ENCODE results near the gene NRF1. TPM values are rescaled to one million over a fixed set of nuclear protein-coding genes. Genes with fewer than 3 reads are reported as not detected.

Gene NRF1
- total and polyA plus RNA-seq, 2 of the 8 experiments (the other 6 are each of a cell fraction or from before 2014, with no cell fraction given), result 18.2 to 21.4 TPM

DNA sequence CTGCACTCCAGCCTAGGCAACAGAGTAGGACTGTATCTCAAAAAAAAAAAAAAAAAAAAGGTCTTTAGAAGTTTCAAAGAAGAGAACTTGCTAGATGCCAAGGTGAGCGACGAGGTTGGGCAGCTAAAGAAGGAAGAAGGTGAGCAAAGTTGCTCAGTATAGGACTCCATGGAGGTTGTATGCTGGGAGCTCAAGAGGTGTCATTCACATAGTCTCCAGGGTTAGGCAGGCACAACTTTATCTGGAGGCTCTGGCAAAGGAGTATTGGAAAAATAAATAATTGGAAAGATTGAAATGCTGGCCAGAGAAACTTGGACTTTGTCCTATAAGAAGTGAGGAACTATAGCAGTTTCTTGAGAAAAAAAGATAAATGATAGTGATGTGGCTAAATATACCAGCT lies 74.5 kb downstream of the NRF1 start:
- Histone ChIP-seq H3K79me2 (ENCODE audit: control insufficient read depth in 1 of 2, insufficient read depth in 2 of 2, low read length in 2 of 2) (no peaks in the 10 kb centered on the region; a peak in 1 of 4 replicates), H2BK15ac (ENCODE audit: low read length) (no peak overlapping the region), H3K9ac (replicated peaks in 1 of 4; ENCODE audit: extremely low read depth in 1 of 4, low read depth in 3 of 4, low read length in 3 of 4) (no peak overlapping the region), H3K9me3 (ENCODE audit: insufficient read depth in 2 of 2, low read depth in 1 of 2, low read length in 1 of 2) (no peaks in the 10 kb centered on the region), H2BK5ac (ENCODE audit: low read depth, low read length) (no peak overlapping the region), H4K8ac (ENCODE audit: extremely low read depth, insufficient read depth, low read length) (no peak overlapping the region), H4K5ac (ENCODE audit: insufficient read length, low read depth, low read length) (no peak overlapping the region), H3K18ac (ENCODE audit: extremely low read depth, low read length) (no peak overlapping the region), H3K4me3 (ENCODE audit: extremely low read depth in 1 of 4, insufficient read depth in 2 of 4, low read depth in 3 of 4, low read length in 4 of 4) (no peak overlapping the region), H2BK20ac (ENCODE audit: low read length) (no peak overlapping the region), H3K36me3 (ENCODE audit: control insufficient read depth in 2 of 4, insufficient read depth in 4 of 4, low read length in 3 of 4) (peaks cover 0 to 6% (median 2%) of the 10 kb centered on the region in 4 experiments; a peak in 3 of 8 replicates), H3K79me1 (ENCODE audit: low read depth, low read length) (no peaks in the 10 kb centered on the region; the same call in 1 of the 2 replicates), H3K27me3 (replicated peaks in 1 of 4; ENCODE audit: control insufficient read depth in 3 of 4, extremely low read depth in 1 of 4, insufficient read depth in 3 of 4, low read length in 3 of 4) (no peaks in the 10 kb centered on the region), H3K23ac (ENCODE audit: insufficient read length) (no peak overlapping the region), H3K4me1 (replicated peaks in 1 of 4; ENCODE audit: control insufficient read depth in 3 of 4, insufficient read depth in 4 of 4, low read length in 3 of 4) (no peaks in the 10 kb centered on the region), H3K23me2 (ENCODE audit: low read depth, low read length) (no peaks in the 10 kb centered on the region), H4K91ac (replicated peaks; ENCODE audit: insufficient read length, low read length) (no peak overlapping the region), H3K4me2 (ENCODE audit: insufficient read depth in 1 of 2, low read depth in 2 of 2, low read length in 2 of 2) (no peak overlapping the region), H4K20me1 (replicated peaks in 1 of 2; ENCODE audit: control insufficient read depth in 1 of 2, insufficient read depth in 2 of 2, low read length in 2 of 2) (no peaks in the 10 kb centered on the region), H2AK5ac (ENCODE audit: low read depth, low read length) (no peak overlapping the region), H3K4ac (replicated peaks; ENCODE audit: insufficient read length, low read depth, low read length) (no peak overlapping the region), H3K14ac (ENCODE audit: insufficient read length) (no peak overlapping the region), H2BK120ac (replicated peaks; ENCODE audit: low read depth, low read length) (no peak overlapping the region), H2BK12ac (ENCODE audit: low read depth, low read length) (no peak overlapping the region), H3K27ac (ENCODE audit: low read depth, low read length) (no peak overlapping the region), H3K56ac (replicated peaks; ENCODE audit: insufficient read length, low read depth, low read length) (no peak overlapping the region), H2AFZ (ENCODE audit: low read length) (no peak overlapping the region)
- 79% methylated on average over 2 of the region's 2 CpGs; no CpG with 5 or more reads in 1 of the 2 experiments for WGBS, 2 experiments (ENCODE audit: extremely low coverage in 1 of 2, insufficient coverage in 1 of 2, insufficient read length in 1 of 2, insufficient replicate concordance in 2 of 2, low coverage in 1 of 2, low lambda C conversion rate in 2 of 2, missing lambda C conversion rate in 1 of 2)
- ChIA-PET POLR2A (ENCODE audit: partially characterized antibody) (interaction anchor here (0.6 to 1.3 kb wide), 2 partner anchors 139 to 284 kb away, joined by 3 read pairs; no protein-coding TSS in a partner anchor), CTCF (ENCODE audit: partially characterized antibody) (interaction anchor here (0.7 to 1.8 kb wide), 4 partner anchors 21 to 145 kb away, joined by 3 to 4 read pairs (median 4); no protein-coding TSS in a partner anchor)
- TF ChIP-seq SIX5 (IDR thresholded peaks at IDR 0.05; ENCODE audit: low read depth, low read length), result no peak
- no peak for TF ChIP-seq CBX5 (IDR thresholded peaks at IDR 0.05; ENCODE audit: low read depth, low read length)
- TF ChIP-seq, protein P1, sequence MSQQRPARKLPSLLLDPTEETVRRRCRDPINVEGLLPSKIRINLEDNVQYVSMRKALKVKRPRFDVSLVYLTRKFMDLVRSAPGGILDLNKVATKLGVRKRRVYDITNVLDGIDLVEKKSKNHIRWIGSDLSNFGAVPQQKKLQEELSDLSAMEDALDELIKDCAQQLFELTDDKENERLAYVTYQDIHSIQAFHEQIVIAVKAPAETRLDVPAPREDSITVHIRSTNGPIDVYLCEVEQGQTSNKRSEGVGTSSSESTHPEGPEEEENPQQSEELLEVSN (IDR thresholded peaks at IDR 0.05), result no peak
- TF ChIP-seq, protein P2, sequence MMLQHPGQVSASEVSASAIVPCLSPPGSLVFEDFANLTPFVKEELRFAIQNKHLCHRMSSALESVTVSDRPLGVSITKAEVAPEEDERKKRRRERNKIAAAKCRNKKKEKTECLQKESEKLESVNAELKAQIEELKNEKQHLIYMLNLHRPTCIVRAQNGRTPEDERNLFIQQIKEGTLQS (IDR thresholded peaks at IDR 0.05; ENCODE audit: insufficient read depth, low read depth, low read length), result no peak
- TF ChIP-seq CREB1 (IDR thresholded peaks at IDR 0.05), result no peak
- DNase-seq (ENCODE audit: low read depth in 1 of 2, low spot score in 2 of 2), result no peak
- no peak for FAIRE-seq
